CD14-positive monocyte (primary cell): Measurements from ENCODE around the gene RPS19BP1. TPM values are rescaled to one million over a fixed set of nuclear protein-coding genes. Genes with fewer than 3 reads are reported as not detected.

ENCODE experiments used
- DNase-seq, 3 donors: peaks; one replicate each; pipeline ENCODE4 v3.0.0-alpha.2; 2011 to 2022
- H2AFZ ChIP-seq: 2 replicates; pipeline ENCODE4 v1.6.0; 2012; ENCODE audit warnings: mild to moderate bottlenecking, low read depth, low read length, inconsistent platforms; ENCODE audit not compliant: insufficient read depth, poor library complexity, severe bottlenecking
- H3K27ac ChIP-seq, 2 donors: 1 replicate in 1 of 2; 2 replicates in 1 of 2; pipeline ENCODE4 v1.5.1; 2012 to 2013; ENCODE audit warnings: low read length in 2 of 2, control low read depth in 1 of 2, inconsistent platforms in 1 of 2, low read depth in 1 of 2, mild to moderate bottlenecking in 1 of 2
- H3K27me3 ChIP-seq, 2 donors: one replicate each; pipeline versions ENCODE4 v1.6.0 to v1.6.1; 2011 to 2013; ENCODE audit warnings: low read length in 2 of 2; ENCODE audit not compliant: control insufficient read depth in 2 of 2, insufficient read depth in 2 of 2
- H3K36me3 ChIP-seq, 2 donors: replicated peaks in 1 of 2; 1 replicate in 1 of 2; 2 replicates in 1 of 2; pipeline versions ENCODE4 v1.5.1 to v1.6.1; 2012 to 2013; ENCODE audit warnings: low read length in 2 of 2, control low read depth in 1 of 2, inconsistent platforms in 1 of 2, mild to moderate bottlenecking in 1 of 2; ENCODE audit not compliant: insufficient read depth in 2 of 2, control insufficient read depth in 1 of 2
- H3K4me1 ChIP-seq, 2 donors: 1 replicate in 1 of 2; 2 replicates in 1 of 2; pipeline versions ENCODE4 v1.5.1 to v1.6.1; 2012 to 2013; ENCODE audit warnings: low read length in 2 of 2, control low read depth in 1 of 2, inconsistent platforms in 1 of 2, mild to moderate bottlenecking in 1 of 2, moderate library complexity in 1 of 2; ENCODE audit not compliant: insufficient read depth in 2 of 2, control insufficient read depth in 1 of 2
- H3K4me2 ChIP-seq: replicated peaks from 2 replicates; pipeline ENCODE3; 2012; ENCODE audit warnings: low read length, moderate library complexity, mild to moderate bottlenecking; ENCODE audit not compliant: poor library complexity, severe bottlenecking; ENCODE audit errors: extremely low read depth
- H3K4me3 ChIP-seq, 3 experiments: fragments of 200-600 bp in 1 of 3; sonication (generic) in 1 of 3; replicated peaks in 1 of 3; 1 replicate in 2 of 3; 2 replicates in 1 of 3; pipeline ENCODE4 v1.5.1; 2011 to 2013; ENCODE audit warnings: low read length in 3 of 3, mild to moderate bottlenecking in 3 of 3, control low read depth in 2 of 3, low read depth in 2 of 3, inconsistent platforms in 1 of 3, moderate library complexity in 1 of 3
- H3K79me2 ChIP-seq: 2 replicates; pipeline ENCODE4 v1.6.0; 2012; ENCODE audit warnings: mild to moderate bottlenecking, control low read depth, inconsistent platforms, low read length, moderate library complexity; ENCODE audit not compliant: insufficient read depth
- H3K9ac ChIP-seq: 2 replicates; pipeline ENCODE4 v1.6.0; 2017; ENCODE audit warnings: low read length, mild to moderate bottlenecking; ENCODE audit not compliant: insufficient read depth, poor library complexity, severe bottlenecking
- H3K9me3 ChIP-seq, 2 donors: replicated peaks in 1 of 2; 1 replicate in 1 of 2; 2 replicates in 1 of 2; pipeline versions ENCODE4 v1.5.1 to v1.6.1; 2012 to 2013; ENCODE audit warnings: low read length in 2 of 2, control low read depth in 1 of 2; ENCODE audit not compliant: control insufficient read depth in 1 of 2, insufficient read depth in 1 of 2
- H4K20me1 ChIP-seq: 2 replicates; pipeline ENCODE4 v1.6.0; 2012; ENCODE audit warnings: mild to moderate bottlenecking, low read length, control low read depth, moderate library complexity; ENCODE audit not compliant: insufficient read depth
- H3K27ac Mint-ChIP-seq, 7 donors: one replicate each; pipeline ENCODE4 v1.8.0; 2020; ENCODE audit warnings: mild to moderate bottlenecking in 7 of 7, mixed read lengths in 7 of 7, moderate library complexity in 6 of 7, inconsistent platforms in 2 of 7
- H3K27me3 Mint-ChIP-seq, 3 donors: one replicate each; pipeline ENCODE4 v1.8.0; 2021 to 2022; ENCODE audit warnings: low read depth in 3 of 3, mild to moderate bottlenecking in 3 of 3, mixed read lengths in 3 of 3, moderate library complexity in 3 of 3, inconsistent platforms in 1 of 3
- H3K36me3 Mint-ChIP-seq, 2 donors: one replicate each; pipeline ENCODE4 v1.8.0; 2020; ENCODE audit warnings: mixed read lengths in 2 of 2, inconsistent platforms in 1 of 2, mild to moderate bottlenecking in 1 of 2
- H3K4me1 Mint-ChIP-seq: one replicate; pipeline ENCODE4 v1.8.0; 2020; ENCODE audit warnings: mild to moderate bottlenecking, mixed read lengths
- H3K4me3 Mint-ChIP-seq, 2 donors: one replicate each; pipeline ENCODE4 v1.8.0; 2020; ENCODE audit warnings: mild to moderate bottlenecking in 2 of 2, mixed read lengths in 2 of 2, moderate library complexity in 1 of 2
- H3K9me3 Mint-ChIP-seq, 7 donors: one replicate each; pipeline ENCODE4 v1.8.0; 2020 to 2022; ENCODE audit warnings: mixed read lengths in 7 of 7, mild to moderate bottlenecking in 6 of 7, moderate library complexity in 6 of 7, inconsistent platforms in 2 of 7
- CTCF ChIP-seq: fragments of 200-600 bp; IDR thresholded peaks from one replicate; pipeline ENCODE4 v1.8.0; 2022; ENCODE audit warnings: antibody characterized with exemption, mild to moderate bottlenecking
- WGBS: methylation state at CpG from one replicate; pipeline ENCODE4 v1.1.5; 2013; ENCODE audit warnings: missing lambda C conversion rate; ENCODE audit not compliant: insufficient coverage; 5-methylcytosine and 5-hydroxymethylcytosine counted together
- intact Hi-C, 2 donors: fragments of 100-400 bp; cut with micrococcal nuclease; formaldehyde crosslinking; loops; one replicate each; pipeline versions ENCODE4 v1.15.0 to v1.15.1; 2023
- polyA plus RNA-seq, 3 donors: library from polyadenylated mRNA; depleted of rRNA in 1 of 3; unstranded in 2 of 3; stranded (reverse) in 1 of 3; fragments of 300-500 nt in 2 of 3; fragments of >200 nt in 1 of 3; fragmentation: Illumina TruSeq in 2 of 3; gene quantifications; 1 replicate in 2 of 3; 2 replicates in 1 of 3; pipeline ENCODE4 v1.2.3, GENCODE V29; 2012 to 2021

RPS19BP1 gene
- polyA plus RNA-seq, 3 donors, result 59.9 to 106 (median 73.5) TPM

- Histone ChIP-seq H3K79me2 (no peaks in the 10 kb centered on the region), H3K4me2 (no peak overlapping the region), H3K9ac (no peak overlapping the region), H3K4me3 (no peak overlapping the region), H3K36me3 (no peaks in the 10 kb centered on the region), H3K4me1 (no peaks in the 10 kb centered on the region), H4K20me1 (no peaks in the 10 kb centered on the region), H3K27me3 (peaks cover 25 to 45% of the 10 kb centered on the region in 2 donors), H2AFZ (no peak overlapping the region), H3K27ac (no peak overlapping the region), H3K9me3 (peaks cover 0 to 13% of the 10 kb centered on the region in 2 donors)
- Mint-ChIP-seq H3K4me1 (peaks cover 1% of the 10 kb centered on the region), H3K27ac (no peak overlapping the region), H3K4me3 (no peak overlapping the region), H3K36me3 (peaks cover 0 to 4% of the 10 kb centered on the region in 2 donors), H3K27me3 (peaks cover 58 to 75% (median 59%) of the 10 kb centered on the region in 3 donors), H3K9me3 (peaks cover 0 to 7% (median 2%) of the 10 kb centered on the region in 7 donors)
- no peak for TF ChIP-seq CTCF
- no peak for DNase-seq
- 71% methylated on average over 2 of the region's 3 CpGs for WGBS
- intact Hi-C loops, result no loop called here
Measured at GRCh38 chr22:39554151-39554550, 21.6 kb upstream of the RPS19BP1 start.

GRCh38 chr22:39553429-39553828 is 20.9 kb upstream of the RPS19BP1 start:
- H3K4me1 ChIP-seq, result no peaks in the 10 kb centered on the region
- Mint-ChIP-seq H3K4me3 (no peak overlapping the region), H3K27me3 (peaks cover 51 to 69% (median 52%) of the 10 kb centered on the region in 3 donors), H3K36me3 (peaks cover 0 to 1% of the 10 kb centered on the region in 2 donors), H3K27ac (no peak overlapping the region), H3K9me3 (peaks cover 0 to 7% (median 2%) of the 10 kb centered on the region in 7 donors), H3K4me1 (peaks cover 1% of the 10 kb centered on the region)
- H3K9ac ChIP-seq, result no peak overlapping the region
- H3K36me3 ChIP-seq, result no peaks in the 10 kb centered on the region
- H3K4me2 ChIP-seq, result no peak overlapping the region
- H3K27me3 ChIP-seq, result peaks cover 20 to 38% of the 10 kb centered on the region in 2 donors
- H3K4me3 ChIP-seq, result no peak overlapping the region
- 80% methylated on average over 3 of the region's 3 CpGs for WGBS
- no peaks in the 10 kb centered on the region for H3K79me2 ChIP-seq
- no peaks in the 10 kb centered on the region for H4K20me1 ChIP-seq
- intact Hi-C loops, result no loop called here
- no peak overlapping the region for H3K27ac ChIP-seq
- H3K9me3 ChIP-seq, result peaks cover 0 to 13% of the 10 kb centered on the region in 2 donors
- H2AFZ ChIP-seq, result no peak overlapping the region
- TF ChIP-seq CTCF, result no peak
- no peak for DNase-seq
